Raji (cell line): ENCODE results near the gene MRPL27.

Experiments used
- POLR2A ChIP-seq: IDR thresholded peaks from 2 replicates; pipeline ENCODE4 v1.6.1; 2011; ENCODE audit warnings: low read depth, low read length, control low read depth; ENCODE audit not compliant: insufficient read depth

The MRPL27 gene

DNA sequence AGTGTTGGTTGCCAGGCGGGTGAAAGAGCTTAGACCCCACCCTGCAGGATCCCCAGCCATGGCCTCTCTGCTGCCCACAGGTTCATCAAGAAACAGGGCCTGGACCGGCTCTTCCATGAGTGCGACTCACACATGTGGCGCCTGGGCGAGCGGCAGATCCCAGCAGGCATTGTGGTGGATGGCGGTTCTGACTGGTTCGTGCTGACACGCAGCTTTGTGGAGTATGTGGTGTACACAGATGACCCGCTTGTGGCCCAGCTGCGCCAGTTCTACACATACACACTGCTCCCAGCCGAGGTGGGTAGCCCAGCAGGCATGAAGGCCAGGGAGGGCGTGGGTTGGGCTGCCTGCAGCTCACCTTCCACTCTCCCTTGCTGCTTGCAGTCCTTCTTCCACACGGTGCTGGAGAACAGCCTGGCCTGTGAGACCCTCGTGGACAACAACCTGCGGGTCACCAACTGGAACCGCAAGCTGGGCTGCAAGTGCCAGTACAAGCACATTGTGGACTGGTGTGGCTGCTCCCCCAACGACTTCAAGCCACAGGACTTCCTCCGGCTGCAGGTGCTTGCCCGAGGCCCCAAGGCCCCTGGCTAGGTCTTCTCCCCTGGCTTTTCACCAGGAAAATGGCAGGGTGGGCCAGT, 17.2 kb downstream of the MRPL27 start:
- no peak for TF ChIP-seq POLR2A

DNA sequence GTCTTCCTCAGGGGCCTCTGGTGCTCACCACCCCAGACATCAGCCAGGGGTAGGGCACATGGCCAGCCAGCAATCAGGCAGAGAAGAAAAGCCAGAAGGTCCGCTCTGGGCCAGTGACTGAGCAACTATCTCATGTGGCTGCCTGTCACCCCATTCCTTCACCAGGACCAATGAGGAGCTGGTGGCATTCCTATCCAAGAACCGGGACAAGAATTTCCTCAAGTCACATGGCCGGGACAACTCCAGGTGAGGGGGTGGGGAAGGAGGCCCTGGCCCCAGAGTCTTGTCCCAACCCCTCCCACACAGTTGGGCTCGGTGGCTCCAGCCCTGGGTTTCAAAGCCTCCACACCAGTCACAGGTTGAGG, 17.7 kb downstream of the MRPL27 start:
- TF ChIP-seq POLR2A, result no peak

DNA sequence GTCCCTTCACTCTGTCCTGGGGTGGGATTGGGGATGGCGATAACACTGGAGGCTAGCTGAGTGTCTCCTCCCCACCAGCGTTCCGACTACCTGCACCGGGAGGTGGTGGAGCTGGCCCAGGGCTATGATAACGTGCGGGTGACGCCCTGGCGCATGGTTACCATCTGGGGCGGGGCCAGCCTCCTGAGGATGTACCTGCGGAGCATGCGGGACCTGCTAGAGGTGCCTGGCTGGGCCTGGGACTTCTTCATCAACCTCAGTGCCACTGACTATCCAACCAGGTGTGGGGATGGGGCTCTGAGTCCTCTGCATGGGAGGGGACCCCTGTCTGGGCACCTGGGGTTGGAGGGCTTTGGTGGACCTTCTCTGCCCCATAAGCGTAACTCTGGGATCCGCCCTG, 18.2 kb downstream of the MRPL27 start:
- TF ChIP-seq POLR2A, result no peak

DNA sequence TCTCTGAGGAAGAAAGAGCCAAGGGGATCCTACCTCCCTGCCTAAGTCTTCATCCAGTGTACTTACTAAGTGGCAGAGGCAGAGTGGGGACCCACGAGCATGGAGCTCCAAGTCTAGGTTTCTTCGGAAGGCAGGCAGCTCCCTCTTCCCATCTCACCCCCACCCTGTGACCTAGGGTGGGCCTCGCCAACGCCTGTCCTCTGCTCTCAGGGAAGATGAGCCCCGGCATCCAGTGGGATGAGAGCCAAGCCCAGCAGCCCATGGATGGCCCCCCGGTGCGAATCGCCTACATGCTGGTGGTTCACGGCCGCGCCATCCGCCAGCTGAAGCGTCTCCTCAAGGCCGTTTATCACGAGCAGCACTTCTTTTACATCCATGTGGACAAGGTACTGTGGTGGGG, 18.8 kb downstream of the MRPL27 start:
- TF ChIP-seq POLR2A, result no peak

DNA sequence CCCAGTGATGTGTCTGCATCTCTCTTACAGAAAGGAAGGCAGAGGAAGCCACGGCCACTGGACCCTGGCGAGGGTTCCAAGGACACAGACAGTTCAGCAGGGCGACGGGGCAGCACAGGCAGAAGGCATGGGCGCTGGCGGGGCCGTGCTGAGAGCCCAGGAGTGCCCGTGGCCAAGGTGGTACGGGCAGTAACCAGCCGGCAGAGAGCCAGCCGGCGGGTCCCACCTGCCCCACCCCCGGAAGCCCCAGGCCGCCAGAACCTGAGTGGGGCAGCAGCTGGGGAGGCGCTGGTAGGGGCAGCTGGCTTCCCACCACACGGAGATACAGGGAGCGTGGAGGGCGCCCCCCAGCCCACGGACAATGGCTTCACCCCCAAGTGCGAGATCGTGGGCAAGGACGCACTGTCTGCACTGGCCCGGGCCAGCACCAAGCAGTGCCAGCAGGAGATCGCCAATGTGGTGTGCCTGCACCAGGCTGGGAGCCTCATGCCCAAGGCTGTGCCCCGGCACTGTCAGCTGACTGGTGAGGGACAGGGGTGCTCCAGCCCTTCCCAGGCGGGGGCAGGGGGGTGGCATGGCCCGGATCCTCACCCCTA, 19.3 kb downstream of the MRPL27 start:
- TF ChIP-seq POLR2A, result no peak

DNA sequence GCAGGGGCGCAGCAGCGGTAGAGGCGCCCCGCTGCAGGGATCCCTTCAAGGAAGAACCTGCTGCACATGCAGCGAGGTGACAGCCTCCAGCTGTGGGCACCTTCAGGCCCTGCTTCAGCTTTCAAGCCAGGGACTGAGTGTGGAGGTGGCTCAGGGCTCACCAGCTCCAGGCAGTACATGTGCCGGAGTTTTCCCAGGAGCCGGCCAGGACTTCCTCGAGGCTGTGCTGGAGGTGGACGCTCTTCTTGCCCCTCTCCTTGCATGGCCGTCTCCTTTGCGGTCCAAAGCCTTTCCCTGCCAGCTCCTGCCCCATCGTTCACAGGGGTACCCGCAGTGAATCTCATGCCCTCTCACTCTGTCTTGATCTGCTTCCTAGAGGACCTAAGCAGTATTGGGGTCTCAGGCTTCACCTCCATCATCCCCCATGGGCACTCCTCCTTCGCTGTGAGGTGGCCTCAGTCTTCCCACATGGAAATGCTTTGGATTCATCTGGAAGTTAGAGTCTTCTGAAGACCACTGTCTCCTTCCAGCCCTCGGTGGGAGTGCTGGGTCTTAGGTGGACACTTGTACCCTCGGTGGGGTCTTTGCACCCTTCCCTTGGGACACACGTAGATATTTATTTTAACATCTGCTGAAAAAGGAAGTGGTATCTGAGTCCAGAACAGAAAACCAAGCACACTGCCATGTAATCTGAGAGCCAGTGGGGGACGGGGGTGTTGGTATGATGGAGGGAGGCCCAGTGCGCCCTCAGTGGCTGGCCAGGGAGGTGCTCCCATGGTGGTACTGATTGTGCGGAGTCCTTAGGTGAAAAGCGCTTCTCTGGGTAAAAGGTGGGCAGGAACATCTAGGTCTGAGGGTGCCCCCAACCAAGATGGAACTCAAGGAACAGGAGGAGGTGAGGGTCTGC, 20.0 kb downstream of the MRPL27 start:
- no peak for TF ChIP-seq POLR2A

DNA sequence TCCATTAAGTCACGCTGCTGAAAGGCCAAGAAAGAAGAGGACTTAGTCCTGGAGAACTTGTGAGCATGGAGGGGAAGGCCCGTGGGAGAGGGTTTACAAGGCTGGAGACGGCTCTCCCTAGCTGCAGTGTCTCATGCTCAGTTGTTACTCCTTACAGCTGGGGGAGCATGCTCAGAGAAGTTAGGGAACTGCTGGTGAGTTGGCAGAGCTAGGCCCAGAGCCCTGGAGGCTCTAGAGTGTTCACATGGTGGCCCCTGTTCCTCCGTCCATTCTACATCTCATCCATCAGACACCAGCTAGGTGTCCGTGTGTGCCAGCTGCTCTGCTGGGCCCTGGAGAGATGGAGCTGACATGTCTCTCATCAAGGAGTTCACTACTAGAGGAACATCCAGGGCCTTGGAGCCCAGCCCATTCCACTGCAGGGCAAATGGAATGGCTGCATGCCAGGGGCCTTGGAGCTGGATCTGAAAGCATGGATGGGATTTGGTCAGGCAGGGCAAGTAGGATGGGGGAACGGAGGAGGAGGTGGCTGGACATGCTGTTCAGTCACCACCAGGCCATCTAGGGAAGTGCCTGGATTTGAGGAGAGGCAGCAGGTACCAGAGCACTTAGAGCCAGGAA, 20.8 kb downstream of the MRPL27 start:
- no peak for TF ChIP-seq POLR2A

DNA sequence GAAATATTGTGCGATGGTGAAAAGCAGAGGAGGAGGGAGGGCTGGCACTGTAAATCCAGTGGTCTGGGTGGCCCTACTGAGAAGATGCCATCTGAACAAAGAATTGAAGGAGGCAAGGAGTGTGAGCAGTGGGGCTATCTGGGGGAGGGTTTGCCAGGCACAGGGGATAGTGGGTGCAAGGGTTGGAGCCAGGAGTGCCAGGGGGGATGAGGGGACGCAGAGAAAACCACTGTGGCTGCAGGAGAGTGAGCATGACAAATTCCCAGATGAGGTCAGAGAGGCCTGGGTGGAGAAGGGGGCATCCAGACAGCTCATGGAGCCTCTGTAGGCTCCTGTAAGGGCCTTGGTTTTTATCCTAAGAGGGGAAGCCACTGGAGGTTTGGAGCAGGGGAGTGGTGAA, 22.3 kb downstream of the MRPL27 start:
- no peak for TF ChIP-seq POLR2A

DNA sequence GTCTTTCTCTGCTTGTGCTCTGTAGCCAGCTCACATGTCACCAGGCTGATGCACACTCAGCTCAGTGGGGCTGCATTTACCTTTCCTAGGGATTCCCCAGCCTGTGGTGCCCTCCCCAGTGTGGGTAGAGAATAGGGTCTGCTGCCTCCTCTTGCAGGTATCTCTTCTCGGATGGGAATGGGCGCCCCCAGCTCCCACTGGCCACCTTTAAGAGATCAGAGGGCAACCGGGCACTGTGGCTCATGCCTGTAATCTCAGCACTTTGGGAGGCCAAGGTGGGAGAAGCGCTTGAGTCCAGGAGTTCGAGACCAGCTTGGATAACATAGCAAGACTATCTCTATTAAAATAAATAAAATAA, 23.8 kb downstream of the MRPL27 start:
- no peak for TF ChIP-seq POLR2A

DNA sequence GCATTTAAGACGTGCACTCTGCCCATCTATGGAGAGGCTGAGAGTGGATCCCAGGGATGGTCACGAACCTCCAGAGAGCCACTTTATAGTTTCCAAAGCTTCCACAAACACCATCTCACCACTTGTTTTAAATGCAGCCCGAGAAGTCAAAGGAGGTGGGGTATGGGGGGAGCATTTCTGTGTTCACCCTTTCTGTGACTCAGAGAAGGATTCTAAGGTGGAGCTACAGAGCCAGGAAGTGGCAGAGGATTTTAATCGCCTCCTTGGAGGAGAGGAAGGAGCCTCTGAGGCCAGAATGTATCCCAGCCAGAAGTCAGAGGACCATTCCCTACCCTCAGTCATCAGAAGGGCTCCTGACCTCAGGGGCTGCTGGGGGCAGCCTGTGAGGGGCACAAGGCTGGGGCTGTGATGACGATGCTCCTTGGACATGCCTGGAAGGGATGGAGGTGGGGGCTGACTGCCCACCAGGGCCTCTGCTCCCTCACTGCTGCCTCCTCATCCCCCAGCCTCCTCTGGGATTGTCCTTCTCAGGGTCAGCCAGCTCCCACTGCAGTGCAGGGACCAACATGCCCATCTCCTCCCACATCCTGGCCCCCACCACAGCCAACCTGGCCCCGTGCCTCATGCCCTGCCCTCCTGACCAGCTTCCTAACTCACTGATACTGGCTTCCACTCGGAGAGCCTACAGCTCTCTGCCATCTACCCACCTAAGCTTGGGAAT, 24.3 kb downstream of the MRPL27 start:
- TF ChIP-seq POLR2A, result no peak

DNA sequence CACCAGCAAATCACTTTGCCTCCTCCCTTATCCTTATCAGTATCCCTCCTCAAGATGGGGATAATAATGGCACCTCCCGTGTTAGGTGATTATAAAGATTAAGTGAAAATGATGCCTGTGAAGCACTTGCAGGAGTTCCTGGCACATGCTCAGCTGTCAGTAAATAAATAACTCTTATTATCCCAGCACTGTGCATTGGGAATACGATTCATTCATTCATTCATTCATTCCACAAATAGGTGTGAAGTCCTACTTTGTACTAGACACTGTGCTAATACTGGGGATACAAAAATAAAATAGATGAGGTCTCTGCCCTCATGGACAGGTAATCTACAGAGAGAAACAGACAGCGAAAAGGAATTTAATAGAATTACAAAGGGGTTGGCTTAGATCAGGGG, 25.1 kb downstream of the MRPL27 start:
- no peak for TF ChIP-seq POLR2A

DNA sequence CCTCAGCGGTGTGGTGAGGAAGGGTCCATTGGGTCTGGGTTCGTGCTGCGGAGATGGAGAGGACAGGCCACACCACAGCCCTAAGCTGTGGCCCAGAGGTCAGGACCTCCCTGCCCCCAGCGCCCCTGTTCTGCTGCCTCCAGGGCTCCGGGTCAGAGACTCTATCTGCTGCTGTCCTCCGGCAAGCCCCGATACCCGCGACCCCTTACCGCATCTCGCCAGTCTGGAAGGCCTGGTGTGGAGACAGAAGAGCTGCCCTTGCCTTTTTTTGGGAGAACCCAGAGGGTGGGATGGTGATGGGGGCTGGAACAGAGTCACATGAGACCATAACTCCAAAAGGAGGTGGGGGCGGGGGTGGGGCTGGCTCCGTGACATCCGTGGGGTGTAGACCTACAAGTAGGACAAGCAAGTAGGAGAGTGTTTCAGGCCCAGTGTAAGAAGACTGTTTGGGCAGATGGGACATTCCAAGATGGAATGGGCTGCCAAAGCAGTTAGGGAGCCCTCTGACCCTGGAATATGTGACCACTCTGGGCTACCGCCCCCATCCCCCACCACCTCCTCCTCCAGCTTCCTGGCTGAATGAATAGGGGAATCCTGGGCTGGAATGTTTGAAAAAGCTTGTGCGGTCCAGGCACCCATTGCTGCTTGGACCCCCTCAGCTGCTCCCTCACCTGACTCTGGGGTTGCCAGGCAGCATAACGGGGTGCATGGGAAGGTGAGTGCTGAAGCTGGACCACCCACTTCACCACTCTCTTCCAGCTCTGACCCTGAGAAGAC, 25.7 kb downstream of the MRPL27 start:
- no peak for TF ChIP-seq POLR2A

DNA sequence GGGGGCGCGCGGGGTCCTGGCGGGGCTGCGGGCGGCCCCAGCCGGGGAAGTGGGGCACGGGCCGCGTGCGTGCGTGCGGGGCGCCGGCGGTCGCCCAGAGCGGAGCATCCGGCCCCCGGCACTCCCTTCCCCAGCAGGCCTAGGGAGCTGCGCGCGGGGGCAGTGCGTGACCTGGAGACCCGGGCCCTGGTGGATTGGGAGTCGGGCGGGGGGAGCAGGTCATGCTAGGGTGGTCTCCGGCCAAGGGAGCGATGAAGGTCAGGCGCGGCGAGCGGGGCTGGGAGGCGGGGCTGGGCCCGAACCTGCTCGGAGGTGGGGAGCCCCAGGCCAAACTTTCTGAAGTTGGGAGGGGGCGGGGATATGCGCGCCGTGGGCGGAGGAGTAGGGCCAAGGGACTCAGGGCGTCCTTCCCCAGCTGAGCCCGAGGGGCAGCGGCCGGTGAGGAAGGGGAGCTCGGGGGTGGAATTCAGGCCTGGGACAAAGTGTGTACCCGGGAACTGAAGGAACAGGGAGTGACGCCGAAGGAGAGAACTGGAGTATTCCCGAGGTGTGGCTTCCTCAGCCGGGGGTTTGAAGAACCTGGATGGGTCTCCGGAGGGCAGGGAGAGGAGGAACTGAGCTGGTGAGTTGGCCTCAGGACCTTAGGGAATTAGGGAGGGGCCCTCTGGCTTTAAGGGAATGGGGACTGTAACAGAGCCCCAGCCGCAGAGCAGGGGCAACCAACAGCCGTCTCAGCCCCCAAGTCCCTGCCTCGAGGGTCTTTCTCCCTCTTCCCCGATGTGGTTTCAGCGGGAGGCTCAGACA, 26.5 kb downstream of the MRPL27 start:
- TF ChIP-seq POLR2A, result no peak
